Mesothelial cell of epicardium (in vitro differentiated cells): Measurements from ENCODE around the gene LRGUK. TPM values are rescaled to one million over a fixed set of nuclear protein-coding genes. Genes with fewer than 3 reads are reported as not detected.

Experiments
- DNase-seq, 2 experiments: peaks; one replicate each; pipeline ENCODE4 v3.0.0; 2021; ENCODE audit warnings: low spot score in 2 of 2; ENCODE audit not compliant: unreplicated experiment in 2 of 2
- H3K27ac Mint-ChIP-seq: 2 replicates; pipeline ENCODE4 v1.8.0; 2021; ENCODE audit warnings: mixed read lengths
- H3K27me3 Mint-ChIP-seq: 2 replicates; pipeline ENCODE4 v1.8.0; 2021; ENCODE audit warnings: low read depth, mixed read lengths
- H3K36me3 Mint-ChIP-seq: 2 replicates; pipeline ENCODE4 v1.8.0; 2021; ENCODE audit warnings: mixed read lengths
- H3K4me1 Mint-ChIP-seq: 2 replicates; pipeline ENCODE4 v1.8.0; 2021; ENCODE audit warnings: mixed read lengths
- H3K4me3 Mint-ChIP-seq: 2 replicates; pipeline ENCODE4 v1.8.0; 2021; ENCODE audit warnings: mild to moderate bottlenecking, moderate library complexity, mixed read lengths
- H3K9me3 Mint-ChIP-seq: 2 replicates; pipeline ENCODE4 v1.8.0; 2021; ENCODE audit warnings: mixed read lengths
- CTCF ChIP-seq: fragments of 200-600 bp; sonication (generic); IDR thresholded peaks from one replicate; pipeline ENCODE4 v1.5.0; 2021; ENCODE audit warnings: antibody characterized with exemption; ENCODE audit not compliant: unreplicated experiment
- total RNA-seq: library from RNA; stranded (reverse); gene quantifications from 3 replicates; pipeline ENCODE4 v1.2.1, GENCODE V29; 2021

Gene LRGUK
- total RNA-seq, 1 donor from 2014 or later = 0.96 TPM

GRCh38 chr7:134179036-134180011 is 52.2 kb downstream of the LRGUK start:
- no peaks in the 10 kb centered on the region for H3K9me3 Mint-ChIP-seq
- H3K36me3 Mint-ChIP-seq = no peaks in the 10 kb centered on the region
- H3K4me3 Mint-ChIP-seq = no peak overlapping the region
- no peak for TF ChIP-seq CTCF
- H3K27me3 Mint-ChIP-seq = peaks cover 2% of the 10 kb centered on the region
- no peaks in the 10 kb centered on the region for H3K4me1 Mint-ChIP-seq
- no peak for DNase-seq
- H3K27ac Mint-ChIP-seq = no peak overlapping the region

DNA sequence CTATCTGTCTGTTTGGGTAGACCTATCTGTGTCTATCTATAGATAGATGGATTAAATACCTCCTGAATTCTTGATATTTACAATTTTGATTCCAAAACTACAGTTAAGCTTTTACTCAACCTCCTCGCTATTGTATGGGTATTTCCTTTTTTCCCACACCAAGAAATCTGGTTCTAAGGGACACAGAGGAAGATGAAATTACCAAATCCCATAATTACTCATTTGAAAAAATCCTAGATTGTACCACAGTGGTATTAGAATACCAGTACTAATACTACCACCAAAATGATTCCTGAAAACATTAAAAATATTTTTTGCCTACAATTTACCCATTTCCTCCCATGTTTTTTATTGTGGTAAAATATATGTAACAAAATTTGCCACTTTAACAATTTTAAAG is 53.2 kb downstream of the LRGUK start:
- Mint-ChIP-seq H3K4me1 (no peaks in the 10 kb centered on the region), H3K9me3 (no peaks in the 10 kb centered on the region), H3K36me3 (no peaks in the 10 kb centered on the region), H3K27me3 (peaks cover 2% of the 10 kb centered on the region), H3K4me3 (no peak overlapping the region), H3K27ac (no peak overlapping the region)
- no peak for DNase-seq
- TF ChIP-seq CTCF = no peak

- Mint-ChIP-seq H3K27me3 (peaks cover 2% of the 10 kb centered on the region), H3K4me1 (no peaks in the 10 kb centered on the region), H3K9me3 (no peaks in the 10 kb centered on the region), H3K4me3 (no peak overlapping the region), H3K36me3 (no peaks in the 10 kb centered on the region), H3K27ac (no peak overlapping the region)
- no peak for TF ChIP-seq CTCF
- DNase-seq = no peak
Measured at GRCh38 chr7:134182078-134182477, 54.9 kb downstream of the LRGUK start.

DNA sequence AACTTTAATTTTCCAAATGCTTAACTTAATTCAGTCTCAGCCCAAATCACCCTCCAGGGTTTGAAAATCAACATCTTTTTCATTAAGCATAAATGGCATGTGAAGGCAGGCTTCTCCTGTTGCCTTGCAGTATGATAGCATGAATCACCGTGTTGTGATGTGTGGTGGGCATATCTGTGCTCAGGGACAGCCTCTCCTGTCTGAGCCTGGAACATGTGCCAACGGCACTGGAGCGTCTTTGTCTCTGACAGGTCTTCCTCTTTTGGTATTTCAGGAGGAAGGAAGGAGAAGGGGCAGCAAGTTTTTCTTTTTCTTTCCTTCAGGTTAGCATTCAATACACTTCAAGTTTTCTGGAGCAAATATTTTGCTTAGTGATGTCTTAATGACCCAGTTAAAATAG is 57.6 kb downstream of the LRGUK start:
- H3K9me3 Mint-ChIP-seq = no peaks in the 10 kb centered on the region
- no peak overlapping the region for H3K4me3 Mint-ChIP-seq
- no peaks in the 10 kb centered on the region for H3K4me1 Mint-ChIP-seq
- H3K27ac Mint-ChIP-seq = no peak overlapping the region
- TF ChIP-seq CTCF = no peak
- H3K27me3 Mint-ChIP-seq = peaks cover 7% of the 10 kb centered on the region
- H3K36me3 Mint-ChIP-seq = no peaks in the 10 kb centered on the region
- DNase-seq = no peak

DNA sequence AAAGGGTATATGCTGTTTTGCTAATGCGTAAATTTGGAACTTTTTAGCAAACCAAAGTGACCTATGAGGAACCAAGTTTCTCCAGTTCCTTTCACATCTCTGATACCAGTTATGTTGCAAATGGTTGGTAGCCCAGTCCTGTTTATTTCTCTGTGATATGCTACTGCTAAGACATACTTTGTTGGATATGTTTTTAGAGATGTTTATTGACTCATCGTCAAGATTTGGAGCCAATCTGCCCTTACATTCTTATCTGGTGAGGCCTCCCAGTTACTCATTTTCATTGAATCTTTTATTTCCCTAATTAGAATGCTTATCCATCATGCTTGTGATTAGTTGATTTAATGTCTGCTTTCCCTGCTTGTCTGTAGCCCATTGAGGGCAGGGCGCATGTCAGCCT is 58.9 kb downstream of the LRGUK start:
- Mint-ChIP-seq H3K4me3 (no peak overlapping the region), H3K27me3 (peaks cover 7% of the 10 kb centered on the region), H3K4me1 (no peaks in the 10 kb centered on the region), H3K36me3 (no peaks in the 10 kb centered on the region), H3K27ac (no peak overlapping the region), H3K9me3 (no peaks in the 10 kb centered on the region)
- no peak for TF ChIP-seq CTCF
- no peak for DNase-seq
